Fibroblast of gingiva (primary cell): ENCODE measurements around the gene MRFAP1L1.

ENCODE experiments used
- DNase-seq: peaks from one replicate; pipeline ENCODE4 v3.0.0-alpha.2; 2011; ENCODE audit warnings: low read depth

Gene MRFAP1L1

DNA sequence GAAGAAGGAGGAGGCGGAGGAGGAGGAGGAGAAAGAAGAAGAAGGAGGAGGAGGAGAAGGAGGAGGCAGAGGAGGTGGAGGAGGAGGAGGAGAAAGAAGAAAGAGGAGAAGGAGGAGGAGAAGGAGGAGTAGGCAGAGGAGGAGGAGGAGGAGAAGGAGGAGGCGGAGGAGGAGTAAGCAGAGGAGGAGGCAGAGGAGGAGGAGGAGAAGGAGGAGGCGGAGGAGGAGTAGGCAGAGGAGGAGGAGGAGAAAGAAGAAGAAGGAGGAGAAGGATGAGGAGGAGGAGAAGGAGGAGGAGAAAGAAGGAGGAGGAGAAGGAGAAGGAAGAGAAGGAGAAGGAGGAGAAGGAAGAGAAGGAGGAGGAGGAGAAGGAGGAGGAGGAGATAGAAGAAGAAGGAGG is 49.2 kb downstream of the MRFAP1L1 start:
- DNase-seq = peak; percentile 31

- no peak for DNase-seq
Observed at GRCh38 chr4:6659897-6660296, 49.8 kb downstream of the MRFAP1L1 start.

GRCh38 chr4:6658597-6659075 is 51.0 kb downstream of the MRFAP1L1 start:
- DNase-seq = peak; percentile 52

DNA sequence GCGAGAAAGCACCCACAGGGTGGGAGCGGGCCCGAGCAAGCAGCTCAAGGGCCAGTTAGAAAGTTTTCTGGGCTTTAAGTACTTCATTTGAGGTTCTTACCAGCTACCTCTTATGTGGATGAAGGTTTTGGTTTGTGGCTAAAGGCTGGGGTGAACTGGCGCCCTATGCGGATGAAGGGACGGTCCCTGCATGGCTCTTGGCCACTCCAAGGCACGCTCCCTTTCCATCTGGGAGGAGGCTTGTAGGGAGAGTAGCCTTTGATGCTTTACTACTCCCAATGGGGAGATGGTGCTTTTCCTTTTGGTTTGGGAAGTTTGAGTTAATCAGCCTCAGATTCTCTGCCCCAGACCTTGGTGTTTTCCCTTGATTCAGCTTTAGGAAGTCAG is 51.5 kb downstream of the MRFAP1L1 start:
- DNase-seq = no peak
